ENCODE measurements around the gene ATG101.

Gene ATG101

DNA sequence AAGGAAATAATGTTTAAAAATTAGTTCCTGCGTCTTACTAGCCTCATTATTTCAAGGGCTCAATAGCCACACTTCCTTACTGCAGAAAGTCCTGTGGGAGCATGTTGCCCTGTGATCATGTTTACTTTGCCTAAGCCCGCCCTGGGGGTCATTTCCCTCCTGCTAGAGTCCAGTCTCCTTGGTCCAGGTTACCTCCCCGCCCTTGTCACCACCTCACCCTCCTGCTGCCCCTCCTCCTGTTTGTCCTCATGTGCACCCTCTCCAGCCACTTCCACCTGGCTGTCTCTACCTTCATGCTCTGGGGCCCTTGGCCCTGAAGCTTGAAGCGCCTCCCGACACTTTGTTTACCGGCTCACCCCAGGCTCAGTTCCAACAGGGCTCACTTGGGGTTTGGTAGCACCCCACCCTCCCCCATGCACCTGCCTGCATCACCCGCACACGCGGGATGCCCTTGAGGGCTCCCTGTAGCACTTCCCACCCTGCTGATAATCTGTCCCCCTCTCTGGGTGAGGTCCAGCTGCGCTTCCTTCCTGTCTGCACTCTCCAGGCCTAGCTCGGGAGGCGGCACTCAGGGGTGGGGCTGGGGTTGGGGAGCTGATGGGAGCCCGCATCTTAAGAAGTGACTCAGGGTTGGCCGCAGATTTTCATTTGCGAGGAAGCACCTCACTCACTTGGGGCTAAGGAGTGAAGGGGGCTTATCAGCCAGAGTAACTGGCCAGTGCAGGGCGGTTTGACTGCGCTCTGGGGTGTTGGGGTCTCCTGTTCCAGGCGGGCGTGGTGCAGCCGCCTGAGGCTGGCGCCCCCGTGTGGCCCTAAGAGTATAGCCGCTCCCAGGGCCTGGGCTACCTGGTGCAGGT is 49.8 kb downstream of the ATG101 start:
- peak; percentile 9 for DNase-seq (ENCODE audit: low read depth)
- no peak overlapping the region for H3K4me3 ChIP-seq (ENCODE audit: control insufficient read depth, low read depth, low read length)
- TF ChIP-seq, protein P1, sequence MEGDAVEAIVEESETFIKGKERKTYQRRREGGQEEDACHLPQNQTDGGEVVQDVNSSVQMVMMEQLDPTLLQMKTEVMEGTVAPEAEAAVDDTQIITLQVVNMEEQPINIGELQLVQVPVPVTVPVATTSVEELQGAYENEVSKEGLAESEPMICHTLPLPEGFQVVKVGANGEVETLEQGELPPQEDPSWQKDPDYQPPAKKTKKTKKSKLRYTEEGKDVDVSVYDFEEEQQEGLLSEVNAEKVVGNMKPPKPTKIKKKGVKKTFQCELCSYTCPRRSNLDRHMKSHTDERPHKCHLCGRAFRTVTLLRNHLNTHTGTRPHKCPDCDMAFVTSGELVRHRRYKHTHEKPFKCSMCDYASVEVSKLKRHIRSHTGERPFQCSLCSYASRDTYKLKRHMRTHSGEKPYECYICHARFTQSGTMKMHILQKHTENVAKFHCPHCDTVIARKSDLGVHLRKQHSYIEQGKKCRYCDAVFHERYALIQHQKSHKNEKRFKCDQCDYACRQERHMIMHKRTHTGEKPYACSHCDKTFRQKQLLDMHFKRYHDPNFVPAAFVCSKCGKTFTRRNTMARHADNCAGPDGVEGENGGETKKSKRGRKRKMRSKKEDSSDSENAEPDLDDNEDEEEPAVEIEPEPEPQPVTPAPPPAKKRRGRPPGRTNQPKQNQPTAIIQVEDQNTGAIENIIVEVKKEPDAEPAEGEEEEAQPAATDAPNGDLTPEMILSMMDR (conservative IDR thresholded peaks at IDR 0.05; ENCODE audit: control insufficient read depth, insufficient read depth, low read depth, low read length), result peak; percentile 48

DNA sequence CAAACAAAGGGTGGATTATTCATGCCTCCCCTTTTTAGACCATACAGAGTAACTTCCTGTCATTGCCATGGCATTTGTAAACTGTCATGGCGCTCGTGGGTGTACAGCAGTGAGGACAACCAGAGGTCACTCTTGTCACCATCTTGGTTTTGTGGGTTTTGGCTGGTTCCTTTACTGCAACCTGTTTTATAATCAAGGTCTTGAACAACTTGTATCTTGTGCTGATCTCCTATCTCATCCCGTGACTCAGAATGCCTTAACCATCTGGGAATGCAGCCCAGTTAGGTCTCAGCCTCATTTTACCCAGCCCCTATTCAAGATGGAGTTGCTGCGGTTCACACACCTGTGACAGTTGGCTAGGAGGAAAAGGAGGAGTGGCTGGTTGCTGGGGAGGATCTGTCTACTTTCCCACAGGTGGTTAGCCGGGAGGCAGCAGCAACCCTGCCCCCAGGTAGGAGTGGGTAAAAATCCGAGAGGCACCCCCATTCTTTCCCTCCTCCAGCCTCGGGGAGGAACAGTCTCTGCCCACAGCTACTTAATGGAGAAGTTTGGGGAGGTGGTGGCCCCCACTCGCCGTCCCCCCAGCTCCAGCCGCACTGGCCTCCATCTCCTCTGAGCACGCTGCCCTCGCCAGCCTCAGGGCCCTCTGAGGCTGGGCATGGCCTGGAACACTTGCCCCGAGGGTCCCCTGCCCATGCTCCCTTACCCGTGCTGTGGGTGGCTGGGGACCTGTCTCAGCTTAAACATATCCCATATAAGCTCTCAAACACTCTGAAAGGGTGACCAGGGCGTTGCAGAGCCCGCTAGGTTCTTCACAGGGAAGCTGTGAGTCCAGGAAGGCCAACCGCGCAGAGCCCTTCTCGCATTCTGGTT is 51.4 kb downstream of the ATG101 start:
- DNase-seq (ENCODE audit: low read depth), result peak; percentile 25
- H3K4me3 ChIP-seq (ENCODE audit: control insufficient read depth, low read depth, low read length), result no peak overlapping the region
- TF ChIP-seq, protein P1 (conservative IDR thresholded peaks at IDR 0.05; ENCODE audit: control insufficient read depth, insufficient read depth, low read depth, low read length), result no peak

DNA sequence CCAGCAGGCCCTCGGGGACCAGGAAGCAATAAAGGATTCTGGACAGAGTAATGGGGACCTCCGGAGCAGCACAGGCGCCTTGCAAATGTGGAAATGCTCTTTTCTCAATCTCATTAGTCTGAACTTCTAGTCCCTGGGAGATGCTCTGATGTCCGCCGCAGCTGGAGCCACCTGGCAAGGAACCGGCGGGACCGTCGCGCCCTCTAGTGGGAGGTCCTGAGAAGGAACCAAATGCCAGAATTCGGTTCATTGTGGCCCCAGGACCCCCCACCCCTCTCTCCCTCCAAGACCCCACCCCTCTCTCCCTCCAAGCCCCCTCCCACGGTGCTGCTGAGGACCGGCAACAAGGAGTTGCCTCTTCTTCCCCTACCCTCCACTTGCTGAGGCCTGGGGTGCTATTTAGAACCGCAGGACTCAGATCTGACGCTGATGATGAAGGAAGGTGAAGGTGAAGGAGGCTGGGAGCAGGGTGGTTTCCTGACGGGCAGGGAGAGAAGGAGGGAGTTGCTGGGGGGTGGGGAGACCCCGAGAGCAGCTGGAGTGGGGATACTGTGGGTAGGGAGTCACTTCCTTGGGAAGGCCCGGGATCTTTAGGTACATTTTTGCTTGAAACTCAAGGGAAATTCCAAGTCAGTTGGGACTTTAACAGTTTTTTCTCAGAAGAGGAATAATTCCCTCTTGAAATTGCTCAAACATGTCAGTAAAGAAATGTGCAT is 52.2 kb downstream of the ATG101 start:
- no peak overlapping the region for H3K4me3 ChIP-seq (ENCODE audit: control insufficient read depth, low read depth, low read length)
- DNase-seq (ENCODE audit: low read depth), result peak; percentile 50
- TF ChIP-seq, protein P1 (conservative IDR thresholded peaks at IDR 0.05; ENCODE audit: control insufficient read depth, insufficient read depth, low read depth, low read length), result peak; percentile 68

DNA sequence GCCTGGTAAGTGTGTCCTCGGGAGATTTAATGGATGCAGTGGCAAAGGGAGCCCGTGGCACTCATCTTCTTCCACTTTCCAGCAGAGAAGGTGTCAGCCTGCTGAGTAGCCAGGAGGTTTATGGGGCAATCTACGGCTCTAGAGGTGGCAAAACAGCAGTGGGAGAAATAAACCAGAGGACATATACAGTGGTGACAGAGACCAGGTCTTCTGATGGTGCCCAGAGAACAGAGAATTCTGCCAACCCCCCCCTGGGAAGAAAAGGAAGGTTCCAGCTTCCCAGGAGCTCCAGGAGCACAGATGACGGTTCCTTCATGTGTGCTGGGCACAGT is 52.7 kb downstream of the ATG101 start:
- TF ChIP-seq, protein P1 (conservative IDR thresholded peaks at IDR 0.05; ENCODE audit: control insufficient read depth, insufficient read depth, low read depth, low read length), result no peak
- no peak overlapping the region for H3K4me3 ChIP-seq (ENCODE audit: control insufficient read depth, low read depth, low read length)
- DNase-seq (ENCODE audit: low read depth), result no peak

DNA sequence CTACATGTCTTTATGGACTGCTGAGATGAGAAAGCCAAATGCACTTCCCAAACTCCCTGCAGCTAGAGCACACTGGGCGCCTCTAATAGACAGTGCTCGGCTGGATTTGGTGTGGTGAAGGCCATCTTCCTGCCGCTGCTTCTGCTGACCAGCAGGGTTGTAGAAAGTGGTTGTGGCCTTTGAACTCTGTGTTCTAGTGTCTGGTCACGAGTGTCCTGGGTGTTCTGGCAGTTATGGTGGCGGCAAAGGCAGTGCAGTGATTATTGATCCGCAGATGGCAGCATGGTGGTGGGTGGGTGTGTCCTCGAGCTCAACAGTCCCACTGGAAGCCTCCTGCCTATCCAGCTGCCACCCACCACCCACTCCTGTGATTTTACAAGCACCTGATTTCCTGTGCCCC is 53.1 kb downstream of the ATG101 start:
- no peak overlapping the region for H3K4me3 ChIP-seq (ENCODE audit: control insufficient read depth, low read depth, low read length)
- DNase-seq (ENCODE audit: low read depth), result no peak
- TF ChIP-seq, protein P1 (conservative IDR thresholded peaks at IDR 0.05; ENCODE audit: control insufficient read depth, insufficient read depth, low read depth, low read length), result no peak

DNA sequence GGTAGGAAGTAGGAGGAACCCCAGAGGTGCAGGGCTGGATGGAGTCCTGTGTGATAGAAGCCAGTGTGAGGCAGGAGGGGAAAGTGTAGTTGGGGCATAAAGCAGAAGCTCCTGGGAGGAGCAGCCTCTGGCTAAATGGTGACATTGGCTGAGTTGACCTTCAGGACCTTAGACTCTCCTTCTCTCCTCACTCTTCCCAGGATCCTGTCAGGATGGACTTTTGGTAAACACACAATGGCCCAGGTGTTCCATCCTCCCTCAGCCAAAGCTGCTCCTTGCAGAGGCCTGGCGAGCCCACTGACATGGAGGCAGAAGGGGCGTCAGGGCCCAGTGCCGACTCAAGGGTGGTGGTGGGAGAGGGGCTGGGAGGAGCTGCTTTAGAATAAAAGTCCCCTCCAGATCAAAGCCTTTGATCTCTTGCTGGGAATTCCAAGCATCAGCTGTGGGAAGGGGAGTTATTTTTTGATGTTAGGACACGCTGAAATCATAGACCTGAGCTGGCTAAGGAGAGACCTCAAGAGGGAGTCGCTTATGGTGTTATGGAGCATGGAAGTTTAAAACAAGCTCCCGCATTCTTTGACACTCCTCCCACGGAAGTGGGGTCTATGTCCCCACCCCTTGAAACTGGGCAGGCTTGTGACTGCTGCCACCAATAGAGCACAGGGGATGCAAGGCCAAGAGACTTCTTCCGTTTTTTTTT is 53.9 kb downstream of the ATG101 start:
- TF ChIP-seq, protein P1 (conservative IDR thresholded peaks at IDR 0.05; ENCODE audit: control insufficient read depth, insufficient read depth, low read depth, low read length), result no peak
- H3K4me3 ChIP-seq (ENCODE audit: control insufficient read depth, low read depth, low read length), result no peak overlapping the region
- no peak for DNase-seq (ENCODE audit: low read depth)

Measured in fibroblast of mammary gland (primary cell).